GM06990 (cell line): ENCODE measurements around the gene PTGR3.

Source experiments
- DNase-seq: peaks from one replicate; pipeline ENCODE4 v3.0.0-alpha.2; 2011; ENCODE audit not compliant: insufficient read length; ENCODE audit errors: extremely low read depth
- H3K27me3 ChIP-seq: replicated peaks from 2 replicates; pipeline ENCODE4 v1.6.0; 2011; ENCODE audit warnings: low read length; ENCODE audit not compliant: control insufficient read depth, insufficient read depth
- H3K36me3 ChIP-seq: 2 replicates; pipeline ENCODE4 v1.5.1; 2011; ENCODE audit warnings: low read length; ENCODE audit not compliant: control insufficient read depth, insufficient read depth
- H3K4me3 ChIP-seq: replicated peaks from 2 replicates; pipeline ENCODE4 v1.5.1; 2011; ENCODE audit warnings: low read depth, mild to moderate bottlenecking, control low read depth, low read length
- CTCF ChIP-seq: IDR thresholded peaks from 2 replicates; pipeline ENCODE4 v1.5.1; 2011; ENCODE audit warnings: low read length, control low read depth, mild to moderate bottlenecking, inconsistent platforms; ENCODE audit not compliant: insufficient read depth, poor library complexity, severe bottlenecking

The PTGR3 gene

GRCh38 chr18:75170022-75170789, 38.7 kb downstream of the PTGR3 start:
- DNase-seq, result no peak
- Histone ChIP-seq H3K36me3 (no peaks in the 10 kb centered on the region), H3K4me3 (no peak overlapping the region), H3K27me3 (no peaks in the 10 kb centered on the region)
- no peak for TF ChIP-seq CTCF

- TF ChIP-seq CTCF, result no peak
- Histone ChIP-seq H3K27me3 (no peaks in the 10 kb centered on the region), H3K36me3 (no peaks in the 10 kb centered on the region), H3K4me3 (no peak overlapping the region)
- no peak for DNase-seq
These were observed 39.5 kb downstream of the PTGR3 start for GRCh38 chr18:75169411-75169810.

GRCh38 chr18:75168619-75169018, 40.3 kb downstream of the PTGR3 start:
- no peak overlapping the region for H3K4me3 ChIP-seq
- no peak for TF ChIP-seq CTCF
- DNase-seq, result no peak
- no peaks in the 10 kb centered on the region for H3K27me3 ChIP-seq
- H3K36me3 ChIP-seq, result no peaks in the 10 kb centered on the region

GRCh38 chr18:75167759-75168618, 41.0 kb downstream of the PTGR3 start:
- no peak for TF ChIP-seq CTCF
- H3K4me3 ChIP-seq, result no peak overlapping the region
- H3K27me3 ChIP-seq, result no peaks in the 10 kb centered on the region
- no peak for DNase-seq
- H3K36me3 ChIP-seq, result no peaks in the 10 kb centered on the region

GRCh38 chr18:75167137-75167536, 41.8 kb downstream of the PTGR3 start:
- DNase-seq, result no peak
- H3K4me3 ChIP-seq, result no peak overlapping the region
- TF ChIP-seq CTCF, result no peak
- H3K36me3 ChIP-seq, result no peaks in the 10 kb centered on the region
- H3K27me3 ChIP-seq, result no peaks in the 10 kb centered on the region
